Left lobe of liver (tissue), 2 donors: ENCODE measurements around the gene AGMO. TPM values are rescaled to one million over a fixed set of nuclear protein-coding genes. Genes with fewer than 3 reads are reported as not detected.
A peak's percentile ranks its signal among the peaks of the same experiment; 100 is the strongest.
"Not testable (repeated sequence)": the region's sequence is repeated elsewhere in the genome, so short reads cannot be mapped to it uniquely, and the experiment has no call there.

ENCODE experiments used
- ATAC-seq: fragments of 200-7000 bp; cut with Tn5 transposase; one replicate; pipeline ENCODE4 v1.9.1; 2020; ENCODE audit warnings: mild to moderate bottlenecking, moderate library complexity
- DNase-seq: peaks from one replicate; pipeline ENCODE4 v3.0.0-alpha.2; 2020; ENCODE audit warnings: low spot score
- total RNA-seq: library from RNA; stranded (reverse); gene quantifications from one replicate; pipeline ENCODE4 v1.2.1, GENCODE V29; 2021
- donor health status: DM: no; HTN: no; CAD: no; lungs with moderate emphysema.
- donor health status: DM: no; HTN: yes; CAD: no.

AGMO gene
- total RNA-seq, 1 donor from 2014 or later = 33.0 TPM

DNA sequence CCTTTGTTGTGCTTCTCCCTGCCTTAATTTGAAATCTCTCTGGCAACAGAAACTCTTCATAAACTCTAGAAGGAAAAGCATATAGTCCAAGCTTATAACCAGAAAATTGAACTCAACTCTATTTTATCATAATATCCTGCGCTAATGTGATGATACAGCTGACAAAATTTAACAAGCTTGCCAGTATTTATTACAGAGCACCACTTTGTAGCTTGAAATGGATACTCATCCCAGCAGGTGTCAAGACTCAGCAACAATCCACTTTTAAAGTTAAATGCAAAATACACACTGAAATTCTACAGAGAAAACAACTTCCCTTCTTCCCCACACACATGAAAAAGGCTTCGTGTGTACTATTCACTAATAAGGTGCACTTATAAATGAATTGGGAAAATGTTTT, 228.9 kb downstream of the AGMO start:
- no peak for ATAC-seq
- DNase-seq = no peak

DNA sequence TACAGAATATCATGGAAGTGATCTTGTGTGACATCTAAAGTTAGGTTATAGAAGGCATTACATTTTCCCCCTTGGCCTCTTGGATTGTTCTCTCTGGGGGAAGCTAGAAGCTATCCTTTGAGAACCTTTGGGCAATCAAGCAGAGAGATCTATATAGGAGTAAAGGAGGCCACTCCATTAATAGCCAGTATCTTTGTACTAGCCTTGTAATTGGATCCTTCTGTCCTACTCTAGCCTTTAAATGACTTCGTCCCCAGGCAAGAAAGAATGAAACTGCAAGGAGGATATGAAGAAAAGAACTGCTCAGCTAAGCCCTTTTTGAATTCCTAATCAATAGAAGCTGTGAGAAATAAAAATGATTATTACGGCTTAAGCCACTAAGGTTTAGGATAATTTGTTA, 230.9 kb downstream of the AGMO start:
- DNase-seq (no peak), ATAC-seq (no peak)

DNA sequence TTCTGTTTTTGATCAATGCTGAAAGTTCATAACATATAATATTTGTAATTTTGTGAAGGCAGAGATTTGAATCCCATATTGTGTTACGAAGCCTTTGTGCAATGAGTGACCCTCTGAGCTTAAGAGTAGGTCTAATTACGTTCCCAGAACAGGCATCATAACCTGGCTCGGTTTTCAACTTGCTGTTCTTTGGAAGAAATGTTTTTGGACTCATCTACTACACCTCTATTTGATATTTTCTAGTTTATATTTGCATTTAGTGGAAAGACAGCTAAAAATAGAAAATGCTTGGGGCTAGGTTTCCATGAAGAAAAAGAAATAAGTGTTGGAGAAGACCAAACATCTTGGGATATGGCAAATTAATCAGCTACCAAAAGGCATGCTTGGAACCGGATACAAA, 234.8 kb downstream of the AGMO start:
- ATAC-seq = peak; percentile 25

GRCh38 chr7:15326044-15326644, 235.7 kb downstream of the AGMO start:
- DNase-seq (no peak), ATAC-seq (peak; percentile 71)

More for the DNA sequence above, 234.8 kb downstream of the AGMO start:
- no peak for DNase-seq

DNA sequence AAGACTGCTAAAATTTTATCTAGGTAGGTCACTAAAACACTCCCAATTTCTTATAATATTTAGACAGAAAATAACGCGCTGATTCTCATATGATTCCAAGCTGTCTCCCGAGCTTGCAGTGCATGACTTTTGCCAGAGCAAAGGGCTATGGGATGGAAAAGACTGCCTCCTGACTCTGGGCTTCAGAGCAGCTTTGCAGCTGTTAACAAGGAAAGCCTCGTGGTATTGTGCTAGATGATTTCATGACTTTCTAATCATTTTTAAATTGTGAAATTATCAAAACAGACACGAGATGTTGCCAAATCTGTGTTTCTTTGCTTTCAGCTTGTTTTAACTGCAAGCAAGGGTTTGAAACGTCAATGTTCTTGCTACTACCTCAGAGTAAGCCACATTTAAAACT, 238.3 kb downstream of the AGMO start:
- ATAC-seq (peak; percentile 68), DNase-seq (no peak)

GRCh38 chr7:15317215-15317614, 244.6 kb downstream of the AGMO start:
- ATAC-seq = no peak

GRCh38 chr7:15315678-15316077, 246.1 kb downstream of the AGMO start:
- ATAC-seq = no peak
- no peak for DNase-seq

More at GRCh38 chr7:15317215-15317614, 244.6 kb downstream of the AGMO start:
- DNase-seq = no peak

- DNase-seq (no peak), ATAC-seq (peak; percentile 80)
These were observed 246.9 kb downstream of the AGMO start for GRCh38 chr7:15314922-15315321.

- ATAC-seq (peak; percentile 62), DNase-seq (no peak)
These were observed 248.5 kb downstream of the AGMO start for GRCh38 chr7:15313361-15313760.

DNA sequence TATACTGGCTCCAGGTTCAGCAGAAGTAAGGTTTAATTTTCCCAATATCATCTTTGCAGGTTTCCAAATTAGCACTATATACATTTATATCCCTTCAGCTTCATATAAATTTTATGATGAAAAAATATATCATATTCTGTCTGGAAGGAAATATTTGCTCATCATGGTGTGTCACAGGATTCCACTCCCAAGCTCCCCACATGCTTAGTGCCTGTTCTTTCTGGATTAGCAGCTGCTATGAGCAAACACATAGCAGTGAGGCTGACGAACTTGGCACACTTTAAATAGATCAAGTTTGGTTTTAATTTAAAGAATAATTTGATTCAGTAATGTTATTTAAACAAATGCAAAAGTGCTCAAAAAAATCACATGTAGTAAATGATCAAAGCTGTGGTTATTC, 251.9 kb downstream of the AGMO start:
- DNase-seq (no peak), ATAC-seq (no peak)

GRCh38 chr7:15308821-15309220, 253.0 kb downstream of the AGMO start:
- DNase-seq (no peak), ATAC-seq (no peak)

DNA sequence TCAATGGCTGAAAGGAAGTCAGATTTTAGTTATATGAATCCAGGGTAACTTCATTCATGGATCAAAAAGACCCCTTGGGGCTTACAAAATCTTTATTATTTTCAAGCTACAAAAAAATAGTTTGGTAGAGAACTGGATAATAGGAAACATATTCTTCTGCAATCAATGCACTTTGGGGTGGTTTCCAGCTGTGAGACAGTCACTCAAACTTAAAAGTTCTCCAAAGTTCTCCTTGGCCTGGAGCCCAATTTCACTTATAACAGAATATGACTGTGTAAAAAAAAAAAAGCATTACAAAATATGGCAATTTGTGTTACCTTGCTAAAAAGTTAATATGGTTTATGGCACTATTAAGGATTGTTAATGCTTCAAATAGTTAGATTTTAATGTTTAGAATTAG, 255.5 kb downstream of the AGMO start:
- ATAC-seq (no peak), DNase-seq (no peak)

GRCh38 chr7:15305002-15305600, 256.7 kb downstream of the AGMO start:
- ATAC-seq = peak; percentile 91
- DNase-seq = no peak

- ATAC-seq (no peak), DNase-seq (no peak)
These were observed 258.5 kb downstream of the AGMO start for GRCh38 chr7:15303357-15303756.

- not testable (repeated sequence) for DNase-seq, ATAC-seq
These were observed 260.8 kb downstream of the AGMO start for GRCh38 chr7:15300986-15301385.

DNA sequence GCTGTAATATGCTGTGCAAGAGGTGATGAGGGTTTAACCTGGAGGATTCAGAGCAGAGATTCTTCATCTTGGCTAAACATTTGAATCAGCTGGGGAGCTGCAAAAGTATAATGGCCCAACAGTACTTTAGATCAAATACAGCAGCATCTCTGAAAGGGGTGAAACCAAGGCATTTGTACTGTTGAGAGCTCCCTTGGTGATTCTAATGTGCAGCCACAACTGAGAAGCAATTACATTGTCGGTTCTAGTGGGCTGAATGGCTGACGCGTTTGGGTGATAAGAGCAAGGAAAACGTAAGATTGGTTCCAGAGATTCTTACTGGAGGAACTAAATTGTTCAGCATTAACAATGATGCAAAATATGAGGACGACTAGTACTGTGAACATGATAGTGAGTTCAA, 269.7 kb downstream of the AGMO start:
- DNase-seq (no peak), ATAC-seq (no peak)

DNA sequence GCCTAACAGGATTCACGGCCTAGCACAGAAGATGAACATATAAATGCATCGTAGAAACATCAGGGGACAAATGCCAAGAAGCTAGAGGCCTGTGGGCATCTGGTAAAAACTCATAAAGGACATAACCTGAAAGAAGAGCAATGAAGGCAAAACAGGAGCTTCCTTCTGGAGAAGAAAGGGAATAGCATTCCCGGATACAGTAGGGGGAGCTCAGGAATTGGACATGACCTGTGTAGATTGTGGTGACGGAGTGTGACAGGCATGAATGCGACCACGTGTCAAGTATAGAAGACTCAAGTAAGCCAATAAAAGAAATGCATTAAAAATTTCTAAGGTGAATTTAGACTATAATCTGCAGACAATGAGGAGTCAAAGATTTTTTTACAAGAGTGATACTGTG, 270.1 kb downstream of the AGMO start:
- DNase-seq (no peak), ATAC-seq (no peak)

GRCh38 chr7:15288741-15289140, 273.1 kb downstream of the AGMO start:
- ATAC-seq = peak; percentile 78
- no peak for DNase-seq

DNA sequence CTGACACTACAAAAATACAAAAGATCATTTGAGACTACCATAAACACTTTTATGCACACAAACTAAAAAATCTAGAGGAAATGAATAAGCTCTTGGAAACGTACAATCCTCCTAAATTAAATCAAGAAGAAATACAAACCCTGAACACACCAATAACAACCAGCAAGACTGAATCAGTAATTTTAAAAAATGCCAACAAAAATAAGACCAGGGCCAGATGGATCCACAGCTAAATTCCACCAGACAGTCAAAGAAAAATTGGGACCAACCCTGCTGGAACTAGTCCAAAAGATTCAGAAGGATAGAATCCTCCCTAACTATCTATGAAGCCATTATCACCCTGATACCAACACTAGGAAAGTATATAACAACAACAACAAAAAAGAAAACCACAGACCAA, 277.4 kb downstream of the AGMO start:
- no peak for ATAC-seq

DNA sequence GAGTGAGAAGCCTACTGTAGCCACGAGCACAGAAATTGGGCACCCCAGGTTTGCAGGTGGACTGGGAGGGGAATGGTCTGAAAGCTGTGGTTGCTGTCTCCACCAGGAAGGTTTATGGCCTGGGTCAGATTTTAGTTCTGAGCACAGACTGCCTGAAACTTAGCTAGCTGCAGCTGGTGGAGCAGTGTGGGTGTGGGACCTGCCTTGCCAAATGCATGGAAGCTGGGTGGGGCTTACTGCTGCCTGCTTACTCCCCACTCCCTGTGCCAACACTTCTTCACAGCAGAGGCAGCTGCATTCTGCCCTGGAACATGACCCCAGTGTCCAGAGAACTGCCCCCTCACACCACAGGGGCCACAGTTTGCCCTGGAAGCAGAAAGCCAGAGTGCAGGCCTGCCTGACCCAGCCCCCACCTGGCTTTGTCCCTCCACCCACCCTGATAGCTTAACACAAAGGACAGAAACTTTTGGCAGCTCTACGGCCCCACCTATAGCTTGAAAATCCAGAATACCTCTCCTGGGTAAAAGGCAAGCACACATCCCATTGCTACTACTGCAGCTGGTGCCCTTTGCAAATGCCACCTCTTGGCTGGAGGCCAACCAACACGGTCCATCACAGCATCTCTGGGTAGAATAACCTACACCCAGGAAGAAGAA, 281.6 kb downstream of the AGMO start:
- ATAC-seq = peak; percentile 42
- no peak for DNase-seq

More for the DNA sequence above, 277.4 kb downstream of the AGMO start:
- no peak for DNase-seq

GRCh38 chr7:15279640-15280039, 282.2 kb downstream of the AGMO start:
- DNase-seq (no peak), ATAC-seq (peak; percentile 23)

DNA sequence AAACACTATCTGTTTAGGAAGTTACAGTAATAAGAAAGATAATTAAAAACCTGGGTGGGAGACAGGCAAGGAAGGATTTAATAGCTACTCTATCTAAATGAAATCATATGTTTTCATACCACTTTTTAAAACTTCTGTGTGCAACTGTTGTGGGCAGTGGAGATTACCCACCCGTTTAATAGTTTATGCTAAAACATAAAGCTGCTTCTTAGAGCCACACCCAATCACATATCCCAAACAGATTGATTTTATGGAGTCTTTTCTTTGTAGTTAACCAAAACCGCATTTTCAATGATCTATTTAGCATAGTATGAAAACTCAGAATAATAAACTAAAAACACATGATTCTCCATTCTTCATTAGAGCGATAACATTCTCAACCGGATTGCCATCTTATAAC, 304.1 kb downstream of the AGMO start:
- DNase-seq (no peak), ATAC-seq (no peak)
